Epithelial cell of esophagus (primary cell): ENCODE results near the gene KLHL3.

Source experiments
- DNase-seq: peaks from one replicate; pipeline ENCODE4 v3.0.0; 2010; ENCODE audit warnings: low read depth
- H3K4me3 ChIP-seq: 2 replicates; pipeline ENCODE4 v1.5.1; 2011; ENCODE audit warnings: mild to moderate bottlenecking, low read length, control low read depth
- TF ChIP-seq, protein P1 (sequence below): IDR thresholded peaks from 2 replicates; pipeline ENCODE4 v1.5.1; 2011; ENCODE audit warnings: low read depth, mild to moderate bottlenecking, low read length, control low read depth, inconsistent platforms; ENCODE audit not compliant: insufficient read depth; ENCODE audit errors: missing control alignments

The KLHL3 gene

GRCh38 chr5:137700282-137700680, 35.6 kb downstream of the KLHL3 start:
- TF ChIP-seq, protein P1, sequence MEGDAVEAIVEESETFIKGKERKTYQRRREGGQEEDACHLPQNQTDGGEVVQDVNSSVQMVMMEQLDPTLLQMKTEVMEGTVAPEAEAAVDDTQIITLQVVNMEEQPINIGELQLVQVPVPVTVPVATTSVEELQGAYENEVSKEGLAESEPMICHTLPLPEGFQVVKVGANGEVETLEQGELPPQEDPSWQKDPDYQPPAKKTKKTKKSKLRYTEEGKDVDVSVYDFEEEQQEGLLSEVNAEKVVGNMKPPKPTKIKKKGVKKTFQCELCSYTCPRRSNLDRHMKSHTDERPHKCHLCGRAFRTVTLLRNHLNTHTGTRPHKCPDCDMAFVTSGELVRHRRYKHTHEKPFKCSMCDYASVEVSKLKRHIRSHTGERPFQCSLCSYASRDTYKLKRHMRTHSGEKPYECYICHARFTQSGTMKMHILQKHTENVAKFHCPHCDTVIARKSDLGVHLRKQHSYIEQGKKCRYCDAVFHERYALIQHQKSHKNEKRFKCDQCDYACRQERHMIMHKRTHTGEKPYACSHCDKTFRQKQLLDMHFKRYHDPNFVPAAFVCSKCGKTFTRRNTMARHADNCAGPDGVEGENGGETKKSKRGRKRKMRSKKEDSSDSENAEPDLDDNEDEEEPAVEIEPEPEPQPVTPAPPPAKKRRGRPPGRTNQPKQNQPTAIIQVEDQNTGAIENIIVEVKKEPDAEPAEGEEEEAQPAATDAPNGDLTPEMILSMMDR: no peak
- H3K4me3 ChIP-seq: no peak overlapping the region
- DNase-seq: no peak

DNA sequence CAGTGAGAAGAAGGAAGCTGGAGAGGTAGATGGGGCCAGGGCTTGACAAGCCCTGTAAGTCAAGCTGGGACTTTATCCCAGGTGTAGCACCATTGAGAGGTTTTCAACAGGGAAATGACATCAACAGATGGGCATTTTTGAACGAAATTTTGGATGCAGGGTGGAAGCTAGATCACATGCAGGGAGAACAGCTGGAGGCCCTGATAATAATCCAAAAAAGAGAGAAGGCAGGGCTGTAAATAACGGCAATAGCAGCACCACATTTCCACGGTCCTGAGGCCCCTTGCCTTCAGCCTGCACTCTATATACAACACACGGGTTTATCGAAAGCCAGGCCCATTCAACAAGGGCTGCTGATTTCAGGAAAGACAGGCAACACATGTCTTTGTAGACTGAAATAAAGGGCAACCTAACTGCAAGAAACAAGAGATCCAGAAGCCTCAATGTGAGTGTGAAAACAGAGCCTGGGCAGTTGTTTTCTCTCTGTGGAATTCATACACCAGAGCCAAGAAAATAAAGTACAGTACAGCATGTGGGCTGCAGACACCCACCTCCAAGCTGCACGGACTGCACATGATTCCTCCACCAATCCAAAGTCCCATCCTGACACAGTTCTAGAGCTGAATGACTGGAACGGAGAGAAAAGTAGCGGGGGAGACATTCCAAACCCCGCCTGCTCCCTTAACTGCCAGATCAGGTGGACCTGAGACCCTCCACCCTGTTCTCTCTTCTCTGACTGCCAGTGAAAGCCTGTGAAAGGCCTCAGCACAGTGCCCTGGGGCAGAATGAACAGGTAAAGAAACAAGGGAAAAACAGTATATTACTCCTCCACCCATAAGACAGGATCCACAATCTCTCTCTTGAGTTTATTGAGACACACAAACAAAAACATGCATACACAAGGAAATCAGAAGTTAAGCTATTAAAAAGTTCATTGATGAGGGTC, 36.3 kb downstream of the KLHL3 start:
- TF ChIP-seq, protein P1: no peak
- no peak for DNase-seq
- H3K4me3 ChIP-seq: no peak overlapping the region

DNA sequence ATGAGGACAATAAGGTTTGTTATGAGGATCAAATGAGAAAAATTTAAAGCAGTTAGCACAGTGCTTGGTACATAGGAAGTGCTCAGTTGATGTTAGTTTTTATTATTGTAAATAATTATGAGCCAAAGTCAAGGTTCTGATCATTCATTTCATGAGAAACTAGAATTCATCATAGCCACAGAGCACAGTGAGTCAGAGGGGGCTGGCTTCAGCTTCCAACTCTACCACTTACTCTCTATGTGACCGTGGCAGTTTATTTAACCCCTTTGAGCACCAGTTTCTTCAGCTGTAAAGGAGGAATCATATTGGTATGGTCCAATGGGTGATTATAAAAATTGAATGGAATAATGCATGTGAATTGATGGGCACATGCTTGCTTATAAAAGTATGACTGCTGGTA, 39.4 kb downstream of the KLHL3 start:
- H3K4me3 ChIP-seq: no peak overlapping the region
- DNase-seq: no peak
- TF ChIP-seq, protein P1: no peak

GRCh38 chr5:137695651-137696428, 40.0 kb downstream of the KLHL3 start:
- DNase-seq: no peak
- no peak overlapping the region for H3K4me3 ChIP-seq
- TF ChIP-seq, protein P1: no peak

DNA sequence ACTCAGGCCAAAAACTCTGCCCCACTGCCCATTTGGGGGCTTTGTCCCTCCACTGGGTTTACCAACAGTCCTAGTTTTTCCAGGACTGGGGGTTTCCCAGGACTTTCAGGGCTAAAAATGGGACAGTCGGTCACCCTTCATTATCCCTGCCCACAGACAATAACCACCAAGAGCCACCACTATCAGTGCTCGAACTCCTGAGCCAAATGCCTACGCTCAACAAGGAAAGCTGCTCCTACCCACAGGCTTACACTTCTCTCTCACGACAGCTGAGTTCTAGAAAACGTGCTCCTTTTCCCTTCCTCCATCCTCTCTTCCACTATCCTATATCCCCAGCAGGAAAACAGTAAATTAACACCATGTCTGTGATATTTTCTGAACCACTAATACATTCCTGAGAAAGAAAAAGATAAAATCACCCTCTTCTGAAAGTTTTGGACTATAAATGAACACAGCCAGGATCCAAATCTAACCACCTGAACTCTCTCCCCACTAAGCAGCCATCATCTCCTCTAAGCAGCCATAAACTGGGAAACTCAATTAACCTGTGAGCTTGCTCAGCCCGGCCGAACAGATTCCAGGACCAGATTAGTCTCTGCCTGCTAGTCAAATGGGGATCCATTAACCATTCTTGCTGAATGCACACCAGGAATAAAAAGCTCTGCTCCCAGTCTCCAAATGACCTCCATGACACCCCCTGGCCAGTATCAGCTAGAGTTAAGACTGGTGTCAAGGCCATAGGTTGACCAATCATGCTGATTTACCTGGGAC, 41.8 kb downstream of the KLHL3 start:
- DNase-seq: no peak
- no peak overlapping the region for H3K4me3 ChIP-seq
- TF ChIP-seq, protein P1: no peak

GRCh38 chr5:137693307-137693950, 42.5 kb downstream of the KLHL3 start:
- TF ChIP-seq, protein P1: no peak

More at GRCh38 chr5:137693307-137693950, 42.5 kb downstream of the KLHL3 start:
- H3K4me3 ChIP-seq: no peak overlapping the region
- no peak for DNase-seq
